Measurements from ENCODE around the gene PPP3R1.

PPP3R1 gene, protein sequence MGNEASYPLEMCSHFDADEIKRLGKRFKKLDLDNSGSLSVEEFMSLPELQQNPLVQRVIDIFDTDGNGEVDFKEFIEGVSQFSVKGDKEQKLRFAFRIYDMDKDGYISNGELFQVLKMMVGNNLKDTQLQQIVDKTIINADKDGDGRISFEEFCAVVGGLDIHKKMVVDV

DNA sequence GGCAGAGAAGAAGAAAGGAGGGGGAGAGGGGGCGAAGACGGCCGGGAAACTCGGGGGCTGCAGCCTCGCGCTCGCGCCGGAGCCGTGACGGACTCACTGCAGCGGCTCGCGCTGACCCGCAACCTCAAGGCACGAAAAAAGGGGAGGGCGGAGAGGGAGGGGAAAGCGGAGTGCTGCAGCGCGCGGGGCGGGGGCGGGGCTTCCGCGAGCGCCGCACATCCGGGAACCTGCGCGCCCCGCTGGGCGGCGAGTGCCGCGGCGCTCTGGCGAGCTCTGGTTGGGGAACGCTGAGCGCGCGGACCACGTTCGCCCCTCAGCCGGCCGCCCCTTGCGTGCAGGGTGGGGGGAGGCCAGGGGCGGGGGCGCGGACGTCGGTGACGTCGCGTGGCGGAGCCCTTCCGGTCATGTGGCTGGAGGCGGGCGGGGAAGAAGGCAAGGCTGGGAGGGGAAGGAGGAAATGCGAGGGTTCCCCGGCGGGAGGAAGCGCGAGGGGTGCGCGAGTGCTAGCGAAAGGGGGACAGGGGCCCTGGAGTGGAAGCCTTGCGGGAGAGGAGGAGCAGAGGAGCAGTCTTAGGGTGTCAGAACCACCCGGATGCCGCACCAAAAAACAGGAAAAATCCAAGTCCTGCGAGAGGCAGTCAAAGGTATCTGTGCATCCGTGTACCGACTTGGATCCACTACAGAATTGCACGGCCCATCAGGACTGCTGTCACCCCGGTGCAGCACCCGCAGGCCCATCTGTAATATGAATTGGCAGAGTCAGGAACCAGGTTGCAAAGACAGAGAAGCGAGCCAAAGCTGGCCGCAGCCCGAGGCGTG lies at the start of gene PPP3R1:
Gene PPP3R1 (minus strand): TSS at position 133 of the 819 bp plus-strand sequence. CDS start 405 bp downstream, outside the sequence.
- DNase-seq: peak; percentile 85 to 90

DNA sequence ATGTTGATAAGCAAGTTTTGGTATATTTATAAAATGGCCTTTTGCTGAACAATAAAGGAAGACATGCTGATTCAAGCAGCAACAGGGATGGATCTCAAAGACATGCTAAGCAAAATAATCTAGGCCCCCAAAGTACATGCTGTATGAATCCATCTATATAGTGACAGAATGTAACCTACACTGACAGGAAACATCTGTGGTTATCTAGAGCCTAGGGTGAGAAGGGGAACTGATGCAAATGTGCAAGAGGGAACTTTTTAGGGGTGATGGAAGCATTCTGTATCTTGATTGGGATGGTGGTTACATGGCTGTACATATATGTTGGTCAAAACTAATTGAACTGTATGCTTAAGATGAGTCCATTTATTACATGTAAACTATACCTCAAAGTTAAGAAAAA lies 43.2 kb upstream of the PPP3R1 start:
- no peak for DNase-seq

DNA sequence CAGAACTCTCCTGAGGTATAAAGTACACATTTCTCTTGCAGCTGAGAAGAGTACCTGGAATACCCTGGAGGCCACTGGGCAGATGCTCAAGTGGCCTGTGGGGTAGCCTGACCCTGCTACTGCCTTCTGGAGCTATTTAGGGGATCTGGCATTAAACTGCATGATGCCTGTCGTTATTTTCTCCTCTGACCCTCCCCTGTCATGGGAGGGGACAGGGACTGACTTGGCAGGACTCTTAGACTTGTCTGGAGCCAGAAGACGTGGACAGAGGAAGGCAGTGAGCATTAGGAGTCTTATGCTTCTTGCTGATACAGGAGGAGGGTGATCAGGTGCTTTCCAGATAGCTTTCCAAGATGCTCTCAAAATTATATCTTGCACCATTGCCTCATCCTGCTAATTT lies 42.6 kb upstream of the PPP3R1 start:
- no peak for DNase-seq

DNA sequence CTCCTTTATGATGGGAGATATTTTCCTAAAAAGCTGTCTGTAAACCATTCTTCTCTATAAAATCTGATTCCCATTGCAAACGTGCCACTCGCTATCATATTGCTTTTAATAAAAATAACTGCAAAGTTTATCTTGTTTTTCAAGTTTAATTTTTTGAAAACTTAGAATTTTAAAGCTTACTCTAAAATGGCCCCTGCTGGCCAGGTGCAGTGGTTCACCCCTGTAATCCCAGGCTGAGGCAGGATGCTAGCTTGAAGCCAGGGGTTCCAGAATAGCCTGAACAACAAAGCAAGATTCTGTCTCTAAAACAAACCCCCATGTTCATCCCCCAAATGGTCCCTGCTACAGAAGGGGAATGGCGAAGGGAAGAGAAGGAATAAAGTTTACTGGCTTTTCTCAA lies 41.9 kb upstream of the PPP3R1 start:
- DNase-seq: no peak

DNA sequence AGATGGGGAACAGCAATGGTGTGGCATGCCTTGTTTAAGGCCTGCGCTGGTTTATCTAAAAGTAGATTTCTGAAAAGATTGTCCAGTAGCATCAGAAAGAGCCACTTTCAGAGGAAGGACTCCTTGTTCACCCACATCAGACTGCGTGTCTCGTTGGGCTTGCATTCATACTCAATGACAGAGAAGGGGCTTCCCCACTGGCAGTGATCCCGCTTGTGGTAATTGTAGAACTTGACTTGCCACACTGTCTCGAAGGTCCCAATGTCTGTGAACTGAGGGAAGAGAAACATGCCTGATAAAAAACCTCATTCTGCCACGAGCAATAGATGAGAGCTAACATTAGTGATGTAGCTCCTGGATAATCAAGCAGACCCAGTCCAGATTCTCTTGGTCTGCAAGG lies 41.4 kb upstream of the PPP3R1 start:
- no peak for DNase-seq

DNA sequence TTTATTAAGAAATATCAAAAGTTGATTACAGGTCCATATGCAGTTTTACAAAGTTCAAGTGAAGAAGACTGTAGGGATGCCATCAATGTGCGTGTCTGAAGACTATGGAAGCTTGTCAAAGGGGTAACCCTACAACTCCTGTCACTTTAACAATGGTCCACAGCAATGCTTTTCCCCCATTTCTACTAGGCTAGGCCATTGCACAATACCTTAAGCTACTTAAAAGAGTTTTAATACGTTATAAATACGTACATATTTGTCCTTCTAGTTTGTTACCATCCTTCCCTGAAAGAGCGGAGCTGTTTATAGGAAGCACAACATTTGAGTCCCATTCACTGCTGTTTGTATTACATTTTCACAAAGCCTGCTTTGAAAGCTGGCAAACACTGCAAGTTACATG lies 40.7 kb upstream of the PPP3R1 start:
- no peak for DNase-seq

DNA sequence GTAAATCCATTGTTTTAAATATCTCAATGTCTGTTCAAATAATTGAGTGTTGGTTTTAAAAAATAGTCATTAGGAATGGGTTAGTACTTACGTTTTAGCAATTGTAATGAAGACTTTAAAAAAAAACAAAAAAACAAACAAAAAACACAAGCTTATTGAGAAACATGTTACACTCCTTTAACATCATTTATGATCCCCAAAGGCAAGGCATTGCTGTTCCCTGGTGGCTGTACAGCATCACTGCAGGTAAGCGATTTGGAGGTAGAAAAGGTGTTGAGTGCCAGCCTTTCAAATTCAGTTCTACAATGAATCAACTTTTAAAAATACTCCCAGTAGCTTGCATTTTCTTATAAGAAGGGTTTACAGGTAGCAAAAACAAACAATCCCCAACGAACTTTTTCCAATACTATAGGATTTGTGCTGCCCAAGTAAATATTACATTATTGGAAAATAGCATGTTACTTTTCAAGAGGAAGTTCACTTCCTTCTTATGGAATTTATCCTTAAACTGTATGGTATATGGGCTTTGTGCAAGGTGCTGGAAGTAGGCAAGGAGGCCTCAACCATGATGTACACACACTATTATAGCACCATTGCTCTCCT lies 39.9 kb upstream of the PPP3R1 start:
- peak; percentile 1 for DNase-seq

DNA sequence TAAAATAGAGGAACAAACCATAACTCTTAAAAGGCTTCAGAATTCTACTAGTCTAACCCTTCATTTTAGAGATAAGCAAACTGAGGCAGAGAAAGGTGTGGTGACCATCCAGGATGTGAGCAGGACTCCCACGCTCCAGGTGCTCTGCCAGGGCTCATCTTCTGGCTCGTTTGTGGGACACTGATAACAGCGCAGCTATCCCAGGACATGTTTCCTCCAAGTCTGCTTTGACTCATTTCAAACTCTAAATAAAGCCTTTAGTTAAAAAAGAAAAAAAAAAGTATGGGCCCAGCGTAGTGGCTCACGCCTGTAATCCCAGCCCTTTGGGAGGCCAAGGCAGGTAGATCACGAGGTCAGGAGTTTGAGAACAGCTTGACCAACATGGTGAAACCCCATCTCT lies 39.0 kb upstream of the PPP3R1 start:
- DNase-seq: no peak

DNA sequence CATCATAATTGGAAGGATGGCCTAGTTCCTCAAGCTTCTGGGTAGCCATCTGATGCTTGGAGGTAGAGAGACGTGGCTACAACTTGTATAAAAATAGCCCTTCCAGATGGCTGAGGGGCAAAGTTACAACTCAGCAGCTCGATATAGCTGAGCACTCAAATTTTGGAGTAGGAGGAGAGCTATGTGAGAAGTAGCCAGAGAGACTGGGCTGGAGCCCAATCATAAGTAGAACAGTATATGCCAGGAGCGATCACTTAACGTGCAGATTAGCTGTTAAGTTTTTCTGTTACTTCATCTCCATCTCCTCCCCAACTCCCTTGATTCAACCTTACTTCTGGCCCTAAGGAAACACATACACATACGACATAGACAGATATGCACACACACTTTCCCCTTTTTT lies 38.6 kb upstream of the PPP3R1 start:
- DNase-seq: no peak

DNA sequence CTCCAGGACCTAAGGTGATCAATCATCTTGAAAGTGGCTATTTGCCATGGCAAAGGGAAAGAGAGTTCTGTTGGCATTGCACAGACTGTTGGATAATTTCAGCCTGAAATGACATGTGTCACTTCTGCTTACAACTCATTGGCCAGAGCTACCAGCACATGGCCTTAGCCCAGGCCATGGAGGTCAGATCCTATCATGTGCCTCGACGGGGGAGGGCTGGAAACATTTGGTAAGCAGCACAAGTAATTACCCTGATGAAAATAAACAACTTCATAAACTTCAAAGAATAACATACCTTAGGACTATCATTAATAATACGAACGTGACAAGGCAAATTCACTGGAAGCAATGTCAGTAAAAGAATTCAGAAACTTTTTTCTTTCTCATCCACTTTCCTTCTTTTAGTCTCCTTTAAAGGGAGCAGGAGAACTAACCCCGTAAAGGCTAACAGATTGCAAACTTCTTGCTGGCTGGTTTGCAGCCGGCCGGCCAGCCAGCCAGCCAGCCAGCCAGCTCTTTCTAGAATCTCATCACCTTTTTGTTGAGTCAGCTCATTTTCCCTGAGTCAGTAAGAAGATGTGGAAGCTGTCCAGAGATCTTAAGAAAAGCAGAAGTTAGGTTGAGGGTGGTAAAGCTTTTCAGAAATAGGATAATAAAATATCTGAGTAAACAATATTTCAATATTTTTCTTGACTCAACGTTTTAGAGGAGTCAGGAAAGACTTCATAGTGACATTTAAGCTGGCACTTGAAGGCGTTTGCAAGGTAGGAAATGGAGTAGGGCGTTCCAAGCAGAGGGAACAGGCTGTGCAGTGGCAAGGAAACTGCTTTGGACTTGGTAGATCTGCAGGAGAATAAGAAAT lies 35.5 kb upstream of the PPP3R1 start:
- no peak for DNase-seq

DNA sequence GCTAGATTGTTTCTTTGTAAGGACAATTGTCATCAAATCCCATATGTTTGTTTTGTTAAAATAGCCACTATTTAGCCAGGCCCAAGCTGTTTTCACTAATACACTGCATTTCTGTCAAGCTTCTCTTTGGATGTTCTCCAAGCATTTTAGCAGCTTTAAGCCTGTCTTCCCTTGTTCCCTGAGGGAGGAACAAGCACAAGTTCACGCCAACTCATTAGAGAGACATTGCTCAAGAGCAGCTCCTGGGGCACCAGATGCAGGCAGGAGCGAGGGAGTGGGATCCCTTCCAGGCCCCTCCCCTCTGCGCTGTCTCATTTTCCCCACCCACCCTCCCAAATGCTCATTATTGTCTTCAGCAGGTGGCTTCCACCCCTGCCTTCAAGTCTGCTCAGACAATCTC lies 32.6 kb upstream of the PPP3R1 start:
- DNase-seq: no peak

DNA sequence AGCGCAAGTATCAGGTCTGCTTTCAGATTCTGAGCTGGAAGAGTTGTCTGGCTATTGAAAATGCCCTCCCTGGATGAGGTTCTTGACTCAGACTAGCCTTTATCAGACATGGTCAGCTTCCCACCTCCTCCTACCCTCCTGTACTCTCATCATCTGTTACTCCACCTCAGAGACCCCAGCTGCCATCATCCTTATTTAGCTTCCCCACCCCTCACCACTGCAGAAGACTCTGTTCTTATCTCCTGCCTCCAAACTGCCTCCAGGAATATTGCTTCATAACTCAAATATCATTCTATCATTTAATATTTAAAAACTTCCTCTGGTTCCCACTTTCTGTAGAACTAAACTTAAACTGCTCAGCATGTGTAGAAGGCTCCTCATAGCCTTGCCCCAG lies 31.1 kb upstream of the PPP3R1 start:
- DNase-seq: no peak

DNA sequence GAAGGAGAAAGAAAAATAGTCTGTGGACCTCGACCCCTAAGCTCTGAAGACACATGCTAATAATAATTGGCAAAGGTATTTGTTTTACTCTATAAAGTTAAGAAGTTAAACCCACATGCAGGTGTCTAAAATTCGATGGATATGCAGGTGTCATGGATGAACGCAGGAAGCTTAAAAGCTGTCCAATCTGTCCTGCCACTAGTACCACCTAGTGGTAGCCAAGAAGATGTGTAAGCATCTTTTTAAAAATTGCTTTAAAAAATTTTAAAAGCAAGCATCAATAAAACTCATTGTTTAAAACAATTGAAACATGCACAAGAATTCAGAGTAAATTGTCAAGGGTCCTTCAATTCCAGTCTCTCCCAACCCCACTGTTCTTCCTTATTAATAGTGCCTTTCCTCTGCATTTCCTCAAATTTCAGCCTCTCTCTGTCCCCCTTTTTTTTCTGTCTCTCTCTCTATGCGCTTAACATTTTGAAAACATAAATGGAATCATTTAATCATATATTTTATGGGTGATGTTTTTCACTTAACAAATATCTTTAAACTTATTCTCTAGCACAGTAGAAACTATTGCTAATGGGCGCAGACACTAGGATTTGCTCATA lies 30.6 kb upstream of the PPP3R1 start:
- DNase-seq: peak in 1 of 2 experiments; percentile 5

DNA sequence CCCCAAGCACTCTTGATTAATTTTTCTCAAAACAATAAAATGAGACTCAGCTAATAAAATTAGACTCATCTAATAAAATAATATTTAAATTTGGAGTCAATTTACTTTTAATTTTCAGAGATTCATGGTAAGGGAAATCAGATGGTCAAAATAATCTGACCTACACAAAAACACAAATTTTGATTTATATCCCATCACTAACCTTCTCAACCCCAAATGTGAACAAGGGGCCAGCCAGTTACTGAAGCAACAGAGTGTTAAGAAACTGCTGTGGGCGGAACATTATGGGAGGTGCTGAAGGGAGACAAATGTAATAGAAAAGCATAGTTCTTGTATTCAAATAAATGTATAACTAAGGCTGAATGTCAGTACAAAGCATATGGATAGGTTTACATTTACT lies 28.5 kb upstream of the PPP3R1 start:
- DNase-seq: no peak

DNA sequence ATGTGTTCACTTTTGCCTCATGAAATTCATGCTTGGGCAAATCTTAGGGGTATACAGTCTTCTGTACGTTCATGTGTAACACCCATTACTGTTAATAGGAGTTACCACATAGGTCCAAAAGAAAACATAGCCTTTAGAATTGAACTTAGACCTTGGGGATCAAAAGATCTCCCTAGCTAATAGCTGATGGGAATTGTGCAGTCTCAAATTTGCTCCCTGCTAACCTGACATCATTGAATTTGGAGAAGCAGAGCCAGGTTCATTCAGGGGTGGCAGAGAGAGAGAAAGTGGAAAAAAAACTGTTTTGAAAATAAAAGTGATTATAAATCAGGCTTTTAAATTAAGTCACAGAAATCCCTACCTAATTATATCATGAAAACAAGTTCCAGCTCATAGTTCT lies 28.0 kb upstream of the PPP3R1 start:
- DNase-seq: no peak

DNA sequence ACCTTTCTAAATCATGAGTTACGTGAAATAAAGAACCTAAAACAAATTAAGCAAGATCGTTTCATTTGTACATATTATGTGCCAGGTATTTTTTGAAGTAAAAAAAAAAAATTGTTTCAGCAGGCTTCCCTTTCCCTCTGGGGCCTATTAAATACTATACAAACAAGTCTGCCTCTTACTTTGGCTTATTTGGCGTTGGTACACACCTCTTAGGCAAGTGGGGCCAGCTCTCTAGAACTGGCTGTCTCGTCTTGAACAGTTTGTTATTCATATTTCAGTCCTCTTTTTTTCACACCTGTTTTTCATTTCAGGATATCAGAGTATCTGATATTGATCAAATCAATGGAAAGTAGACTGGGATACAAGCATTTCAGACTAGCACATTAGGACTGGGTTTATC lies 27.4 kb upstream of the PPP3R1 start:
- DNase-seq: no peak

DNA sequence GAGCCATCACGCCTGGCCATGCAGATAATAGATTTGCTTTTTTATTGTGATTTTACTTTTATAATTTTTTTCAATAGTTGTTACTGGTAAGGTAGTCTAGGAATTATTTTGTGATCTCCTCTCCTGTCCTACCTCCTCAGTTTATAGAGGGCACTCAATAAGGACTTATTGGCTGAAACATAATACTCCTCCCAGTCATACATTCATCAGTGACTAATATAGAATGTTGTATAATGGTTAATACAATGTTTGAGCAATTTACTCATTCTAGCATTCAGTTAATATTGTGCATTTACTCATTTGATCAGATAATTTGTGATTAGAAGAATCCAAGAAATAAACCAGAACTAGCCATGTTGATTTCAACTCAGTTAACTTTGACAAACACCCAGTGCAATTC lies 25.8 kb upstream of the PPP3R1 start:
- no peak for DNase-seq

DNA sequence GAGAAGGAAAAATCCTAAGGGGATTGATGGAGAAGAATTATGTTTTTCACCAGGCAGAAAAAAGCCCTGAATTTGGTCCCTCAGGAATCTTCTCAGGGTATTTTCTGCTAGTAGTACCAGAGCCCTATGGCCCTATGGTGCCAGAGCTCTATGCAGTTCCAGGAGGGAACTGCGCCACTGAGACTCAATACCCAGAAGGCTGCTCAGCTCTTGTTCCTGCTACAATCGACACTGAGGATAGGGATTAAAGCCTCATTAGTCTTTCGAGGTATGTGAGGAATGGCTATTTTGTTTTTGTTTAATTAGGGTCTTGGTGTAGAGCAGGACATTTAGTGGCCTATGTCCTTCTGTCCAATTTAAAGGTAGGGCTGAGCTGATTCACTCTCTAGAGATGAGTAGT lies 21.7 kb upstream of the PPP3R1 start:
- DNase-seq: no peak

DNA sequence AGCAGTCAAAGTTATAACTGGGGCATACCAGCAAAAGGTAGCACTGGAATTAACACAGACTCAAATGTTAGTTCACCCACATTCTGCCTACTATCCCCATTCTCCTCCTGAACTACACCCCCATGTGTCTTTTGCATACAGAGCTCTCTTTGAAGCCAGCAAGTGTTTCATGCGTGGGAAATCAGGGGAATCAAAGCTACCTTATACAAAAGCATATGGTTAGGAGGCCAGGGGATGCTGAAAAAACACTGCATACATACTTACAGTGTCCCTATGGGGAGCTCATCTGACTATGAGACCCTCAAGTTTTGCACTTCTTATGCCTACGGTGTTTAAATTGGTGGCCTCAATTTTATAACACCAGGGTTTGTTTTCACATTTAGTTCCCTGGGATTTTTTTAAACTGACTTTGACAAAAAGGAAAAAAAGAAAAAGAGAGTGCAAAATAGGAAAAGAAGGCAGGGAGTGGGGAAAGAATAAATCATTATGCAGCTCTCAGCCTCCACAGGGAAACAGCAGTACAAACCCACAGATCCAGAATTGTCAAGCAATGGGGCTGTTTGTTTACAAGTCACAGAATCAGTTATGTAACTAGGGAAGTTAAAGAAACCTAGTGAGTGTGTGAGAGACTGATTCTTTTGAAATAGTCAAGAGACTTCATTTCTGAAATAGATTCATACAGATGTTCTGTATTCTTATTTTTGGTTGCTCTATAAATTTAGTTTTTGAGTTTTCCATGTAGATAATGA lies 20.1 kb upstream of the PPP3R1 start:
- DNase-seq: no peak

DNA sequence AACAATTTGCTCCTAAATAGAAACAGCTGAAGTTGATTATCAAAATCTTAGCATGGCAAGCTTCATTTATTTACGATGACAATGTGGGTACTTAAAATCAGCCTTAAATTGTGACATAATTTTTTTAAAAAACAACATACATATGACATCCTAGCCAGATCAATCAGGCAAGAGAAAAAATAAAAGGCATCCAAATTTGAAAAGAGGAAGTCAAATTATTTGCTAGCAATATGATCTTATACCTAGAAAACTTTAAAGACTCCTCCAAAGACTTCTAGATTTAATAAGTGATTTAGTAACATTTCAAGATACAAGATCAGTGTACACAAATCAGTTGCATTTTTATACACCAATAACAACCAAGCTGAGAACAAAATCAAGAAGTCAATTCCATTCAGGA lies 14.3 kb upstream of the PPP3R1 start:
- no peak for DNase-seq

DNA sequence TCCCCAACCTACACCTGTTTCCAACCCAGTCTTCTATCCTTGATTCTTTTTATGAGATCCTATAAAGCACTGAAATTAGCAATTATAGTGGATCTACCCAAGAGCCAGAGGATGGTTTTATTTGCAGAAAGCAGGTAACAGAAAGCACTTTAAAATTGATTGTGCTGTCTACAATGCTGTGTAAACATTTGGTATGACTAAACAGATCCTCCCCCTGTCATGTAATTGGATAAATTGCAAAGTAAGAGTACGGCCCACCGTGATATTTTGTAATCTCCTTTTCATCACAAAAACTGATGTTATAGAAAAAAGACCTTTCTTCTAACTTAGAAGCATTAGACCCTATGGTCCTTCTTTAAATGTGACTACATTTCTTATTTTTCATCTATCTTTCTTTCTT lies 11.3 kb upstream of the PPP3R1 start:
- no peak for DNase-seq

DNA sequence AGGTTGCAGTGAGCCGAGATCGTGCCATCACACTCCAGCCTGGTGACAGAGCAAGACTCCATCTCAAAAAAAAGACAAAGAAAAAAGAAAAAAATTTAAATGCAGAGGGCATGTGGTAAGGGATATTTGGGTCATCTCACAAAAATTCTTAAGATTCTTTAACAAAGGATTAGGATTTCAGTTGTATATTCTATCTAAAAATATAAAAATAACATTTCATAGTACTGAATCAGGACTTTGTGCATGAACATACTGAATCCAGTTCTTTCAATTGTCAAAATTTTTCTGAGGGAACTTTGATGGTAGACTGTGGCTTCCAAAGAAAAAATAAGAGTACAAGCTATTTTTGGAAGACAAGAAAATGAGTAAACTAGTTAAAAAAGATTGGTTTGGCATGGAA lies 6.5 kb upstream of the PPP3R1 start:
- DNase-seq: no peak
